ENCODE measurements around the gene OTUB1.

OTUB1 gene

GRCh38 chr11:64031001-64031400, 44.8 kb downstream of the OTUB1 start:
- Histone ChIP-seq H3K79me2 (ENCODE audit: low read length) (no peaks in the 10 kb centered on the region), H3K27me3 (ENCODE audit: low read depth, low read length) (peaks cover 30% of the 10 kb centered on the region), H3K27ac (ENCODE audit: low read length) (no peak overlapping the region), H3K36me3 (replicated peaks; ENCODE audit: low read depth, low read length) (no peaks in the 10 kb centered on the region), H3K9ac (ENCODE audit: low read length) (no peak overlapping the region), H4K20me1 (ENCODE audit: insufficient read depth, low read length) (no peaks in the 10 kb centered on the region), H3K4me1 (ENCODE audit: low read length) (no peaks in the 10 kb centered on the region), H3K4me2 (ENCODE audit: low read length) (no peak overlapping the region), H3K4me3 (ENCODE audit: low read length) (no peak overlapping the region), H3K9me3 (ENCODE audit: insufficient read depth, low read length) (no peaks in the 10 kb centered on the region), H2AFZ (ENCODE audit: low read depth, low read length) (no peak overlapping the region)
- TF ChIP-seq CTCF (IDR thresholded peaks at IDR 0.05; ENCODE audit: low read depth, low read length) (no peak), EZH2phosphoT487 (IDR thresholded peaks at IDR 0.05; ENCODE audit: low read depth) (no peak)

GRCh38 chr11:64032050-64032449, 45.8 kb downstream of the OTUB1 start:
- Histone ChIP-seq H2AFZ (ENCODE audit: low read depth, low read length) (no peak overlapping the region), H3K4me2 (ENCODE audit: low read length) (no peak overlapping the region), H3K27ac (ENCODE audit: low read length) (no peak overlapping the region), H3K9me3 (ENCODE audit: insufficient read depth, low read length) (no peaks in the 10 kb centered on the region), H3K4me1 (ENCODE audit: low read length) (no peaks in the 10 kb centered on the region), H3K27me3 (ENCODE audit: low read depth, low read length) (peaks cover 24% of the 10 kb centered on the region), H4K20me1 (ENCODE audit: insufficient read depth, low read length) (no peaks in the 10 kb centered on the region), H3K36me3 (replicated peaks; ENCODE audit: low read depth, low read length) (no peaks in the 10 kb centered on the region), H3K9ac (ENCODE audit: low read length) (no peak overlapping the region), H3K79me2 (ENCODE audit: low read length) (no peaks in the 10 kb centered on the region), H3K4me3 (ENCODE audit: low read length) (no peak overlapping the region)
- no peak for TF ChIP-seq CTCF (IDR thresholded peaks at IDR 0.05; ENCODE audit: low read depth, low read length)
- TF ChIP-seq EZH2phosphoT487 (IDR thresholded peaks at IDR 0.05; ENCODE audit: low read depth) = no peak

- Histone ChIP-seq H4K20me1 (ENCODE audit: insufficient read depth, low read length) (no peaks in the 10 kb centered on the region), H3K9ac (ENCODE audit: low read length) (no peak overlapping the region), H3K4me1 (ENCODE audit: low read length) (no peaks in the 10 kb centered on the region), H3K36me3 (replicated peaks; ENCODE audit: low read depth, low read length) (no peaks in the 10 kb centered on the region), H3K9me3 (ENCODE audit: insufficient read depth, low read length) (no peaks in the 10 kb centered on the region), H3K4me2 (ENCODE audit: low read length) (no peak overlapping the region), H3K4me3 (ENCODE audit: low read length) (no peak overlapping the region), H3K27ac (ENCODE audit: low read length) (no peak overlapping the region), H3K27me3 (ENCODE audit: low read depth, low read length) (peaks cover 9% of the 10 kb centered on the region; the same call in 1 of the 2 replicates), H3K79me2 (ENCODE audit: low read length) (no peaks in the 10 kb centered on the region), H2AFZ (ENCODE audit: low read depth, low read length) (no peak overlapping the region)
- TF ChIP-seq EZH2phosphoT487 (IDR thresholded peaks at IDR 0.05; ENCODE audit: low read depth) = no peak
- no peak for TF ChIP-seq CTCF (IDR thresholded peaks at IDR 0.05; ENCODE audit: low read depth, low read length)
Measured at GRCh38 chr11:64034411-64034811, 48.2 kb downstream of the OTUB1 start.

GRCh38 chr11:64035081-64035524, 48.9 kb downstream of the OTUB1 start:
- Histone ChIP-seq H3K9me3 (ENCODE audit: insufficient read depth, low read length) (no peaks in the 10 kb centered on the region), H2AFZ (ENCODE audit: low read depth, low read length) (no peak overlapping the region), H4K20me1 (ENCODE audit: insufficient read depth, low read length) (no peaks in the 10 kb centered on the region), H3K4me2 (ENCODE audit: low read length) (no peak overlapping the region), H3K36me3 (replicated peaks; ENCODE audit: low read depth, low read length) (no peaks in the 10 kb centered on the region), H3K27me3 (ENCODE audit: low read depth, low read length) (peaks cover 4% of the 10 kb centered on the region; the same call in 1 of the 2 replicates), H3K9ac (ENCODE audit: low read length) (no peak overlapping the region), H3K79me2 (ENCODE audit: low read length) (no peaks in the 10 kb centered on the region), H3K4me3 (ENCODE audit: low read length) (no peak overlapping the region), H3K27ac (ENCODE audit: low read length) (no peak overlapping the region), H3K4me1 (ENCODE audit: low read length) (no peaks in the 10 kb centered on the region)
- TF ChIP-seq EZH2phosphoT487 (IDR thresholded peaks at IDR 0.05; ENCODE audit: low read depth) = no peak
- no peak for TF ChIP-seq CTCF (IDR thresholded peaks at IDR 0.05; ENCODE audit: low read depth, low read length)

Data from OCI-LY3 (cell line).